RWPE2 (cell line): ENCODE data around the gene GLT8D2.
"Not testable (repeated sequence)": the region's sequence is repeated elsewhere in the genome, so short reads cannot be mapped to it uniquely, and the experiment has no call there.

Source experiments
- ATAC-seq: fragments of 200-7000 bp; cut with Tn5 transposase; 3 replicates; pipeline ENCODE4 v1.9.1; 2021; ENCODE audit warnings: low read depth
- DNase-seq: peaks from one replicate; pipeline ENCODE4 v3.0.0-alpha.2; 2020; ENCODE audit warnings: low spot score
- H3K27ac ChIP-seq: fragments of 450-650 bp; 2 replicates; pipeline ENCODE4 v1.5.1; 2017; ENCODE audit warnings: mild to moderate bottlenecking; ENCODE audit not compliant: poor library complexity, severe bottlenecking
- H3K27me3 ChIP-seq: fragments of 250-450 bp; sonication (Bioruptor Pico); 2 replicates; pipeline ENCODE4 v1.5.1; 2021; ENCODE audit warnings: mild to moderate bottlenecking, moderate library complexity; ENCODE audit not compliant: insufficient read depth, poor library complexity, severe bottlenecking
- H3K36me3 ChIP-seq: fragments of 250-450 bp; sonication (Bioruptor Pico); 2 replicates; pipeline ENCODE4 v1.5.1; 2020; ENCODE audit warnings: low read depth, mild to moderate bottlenecking, moderate library complexity
- H3K4me1 ChIP-seq: fragments of 250-450 bp; sonication (Bioruptor Pico); 2 replicates; pipeline ENCODE4 v1.5.1; 2021; ENCODE audit warnings: mild to moderate bottlenecking, moderate library complexity; ENCODE audit not compliant: insufficient read depth, poor library complexity, severe bottlenecking
- H3K4me3 ChIP-seq: fragments of 250-450 bp; sonication (Bioruptor Pico); 2 replicates; pipeline ENCODE4 v1.5.1; 2021; ENCODE audit warnings: mild to moderate bottlenecking, moderate library complexity; ENCODE audit not compliant: severe bottlenecking
- H3K9me3 ChIP-seq: fragments of 250-450 bp; sonication (Bioruptor Pico); 2 replicates; pipeline ENCODE4 v1.5.1; 2021; ENCODE audit warnings: mild to moderate bottlenecking, moderate library complexity; ENCODE audit not compliant: severe bottlenecking
- CTCF ChIP-seq: fragments of 450-650 bp; IDR thresholded peaks from one replicate; pipeline ENCODE4 v1.5.1; 2017; ENCODE audit warnings: mild to moderate bottlenecking, moderate library complexity; ENCODE audit not compliant: poor library complexity, severe bottlenecking

Gene GLT8D2

DNA sequence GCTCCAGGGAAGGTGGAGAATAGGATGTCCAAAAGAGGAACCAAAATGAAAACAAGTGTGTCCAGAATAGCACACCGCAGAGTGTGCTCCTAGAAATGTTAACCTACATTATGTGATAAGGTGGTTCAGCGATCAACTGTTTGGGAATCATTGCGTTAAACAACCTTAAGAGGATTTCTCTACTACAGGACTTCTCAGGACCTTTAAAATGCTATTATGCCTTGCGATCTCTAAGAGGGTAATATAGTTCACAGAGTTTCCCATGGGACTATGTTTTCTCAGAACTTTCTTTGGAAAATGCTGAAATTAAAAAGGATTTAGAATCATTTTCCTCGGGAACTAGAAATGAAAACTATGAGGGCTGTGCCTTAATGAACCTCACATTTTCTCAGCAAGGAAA lies 1.8 kb downstream of the GLT8D2 start:
- Histone ChIP-seq H3K4me1 (peaks cover 16% of the 10 kb centered on the region), H3K4me3 (no peak overlapping the region), H3K27me3 (no peaks in the 10 kb centered on the region), H3K27ac (no peak overlapping the region), H3K9me3 (no peaks in the 10 kb centered on the region), H3K36me3 (no peaks in the 10 kb centered on the region)
- no peak for TF ChIP-seq CTCF
- DNase-seq (no peak), ATAC-seq (no peak)

GRCh38 chr12:104046306-104046705 lies 3.7 kb downstream of the GLT8D2 start:
- Histone ChIP-seq H3K4me3 (no peak overlapping the region), H3K27me3 (no peaks in the 10 kb centered on the region), H3K36me3 (no peaks in the 10 kb centered on the region), H3K27ac (no peak overlapping the region), H3K4me1 (peaks cover 16% of the 10 kb centered on the region), H3K9me3 (no peaks in the 10 kb centered on the region)
- ATAC-seq (no peak), DNase-seq (no peak)
- no peak for TF ChIP-seq CTCF

DNA sequence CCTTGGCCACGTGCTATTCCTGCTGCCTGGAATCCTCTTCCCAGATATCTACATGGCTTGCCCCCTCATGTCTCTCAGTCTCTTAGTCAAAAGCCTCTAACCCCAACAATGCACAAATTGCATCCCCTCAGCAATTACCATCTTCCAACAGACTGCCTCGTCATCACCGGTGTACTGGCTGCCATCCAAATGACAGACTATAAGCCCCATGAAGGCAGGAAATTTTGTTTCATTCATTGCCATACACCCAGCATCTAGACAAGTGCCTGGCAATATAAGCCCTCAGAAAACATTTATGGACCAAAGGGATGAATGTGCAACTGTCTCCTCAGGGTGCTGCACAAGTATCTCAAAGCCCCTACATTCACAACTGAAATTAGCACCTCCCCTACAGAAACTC lies 5.8 kb downstream of the GLT8D2 start:
- no peak overlapping the region for H3K27ac ChIP-seq
- no peak for TF ChIP-seq CTCF
- no peak for ATAC-seq

GRCh38 chr12:104042580-104042979 lies 7.4 kb downstream of the GLT8D2 start:
- DNase-seq, result no peak
- ATAC-seq, result no peak
- H3K4me3 ChIP-seq, result no peak overlapping the region
- H3K4me1 ChIP-seq, result no peaks in the 10 kb centered on the region
- no peak for TF ChIP-seq CTCF
- H3K27ac ChIP-seq, result no peak overlapping the region
- H3K9me3 ChIP-seq, result no peaks in the 10 kb centered on the region
- H3K36me3 ChIP-seq, result no peaks in the 10 kb centered on the region
- no peaks in the 10 kb centered on the region for H3K27me3 ChIP-seq

More for the DNA sequence above, 5.8 kb downstream of the GLT8D2 start:
- Histone ChIP-seq H3K9me3 (no peaks in the 10 kb centered on the region), H3K36me3 (no peaks in the 10 kb centered on the region), H3K4me3 (no peak overlapping the region), H3K4me1 (peaks cover 9% of the 10 kb centered on the region), H3K27me3 (no peaks in the 10 kb centered on the region)
- DNase-seq, result no peak

GRCh38 chr12:104039769-104040168 lies 10.2 kb downstream of the GLT8D2 start:
- not testable (repeated sequence) for H3K4me3 ChIP-seq, H3K27me3 ChIP-seq, DNase-seq, H3K36me3 ChIP-seq, ATAC-seq, H3K9me3 ChIP-seq, H3K27ac ChIP-seq, H3K4me1 ChIP-seq

GRCh38 chr12:104036143-104036542 lies 13.8 kb downstream of the GLT8D2 start:
- ATAC-seq, H3K4me1 ChIP-seq, H3K27ac ChIP-seq, H3K36me3 ChIP-seq, DNase-seq, H3K9me3 ChIP-seq, H3K4me3 ChIP-seq, H3K27me3 ChIP-seq: not testable (repeated sequence)

GRCh38 chr12:104030596-104030995 lies 19.4 kb downstream of the GLT8D2 start:
- not testable (repeated sequence) for DNase-seq, H3K27ac ChIP-seq, H3K4me3 ChIP-seq, H3K36me3 ChIP-seq, H3K27me3 ChIP-seq, H3K9me3 ChIP-seq, H3K4me1 ChIP-seq
- ATAC-seq, result peak; percentile 25; the same call in 1 of the 3 replicates
